NCI-H187 (cell line): ENCODE data around the gene BOC.

Experiments used
- DNase-seq, 2 experiments: peaks; one replicate each; lab custom pipeline; 2025; lab: John Stamatoyannopoulos, UW

Gene BOC

GRCh38 chr3:113269661-113270060 is 58.3 kb downstream of the BOC start:
- DNase-seq = no peak

GRCh38 chr3:113270068-113270467 is 58.7 kb downstream of the BOC start:
- DNase-seq = no peak

GRCh38 chr3:113270786-113271185 is 59.4 kb downstream of the BOC start:
- DNase-seq = no peak

- no peak for DNase-seq
Observed at GRCh38 chr3:113271189-113271588, 59.8 kb downstream of the BOC start.

- DNase-seq = no peak
Observed at GRCh38 chr3:113271594-113272384, 60.4 kb downstream of the BOC start.

- DNase-seq = no peak
Observed at GRCh38 chr3:113272385-113272779, 61.0 kb downstream of the BOC start.

GRCh38 chr3:113273011-113273410 is 61.7 kb downstream of the BOC start:
- DNase-seq = no peak

GRCh38 chr3:113273604-113274378 is 62.4 kb downstream of the BOC start:
- DNase-seq = no peak

- no peak for DNase-seq
Observed at GRCh38 chr3:113274425-113275257, 63.3 kb downstream of the BOC start.

- DNase-seq = no peak
Observed at GRCh38 chr3:113275258-113275556, 63.9 kb downstream of the BOC start.

GRCh38 chr3:113275583-113275928 is 64.2 kb downstream of the BOC start:
- DNase-seq = no peak

- DNase-seq = peak in 1 of 2 experiments; percentile 41
Observed at GRCh38 chr3:113275929-113276750, 64.8 kb downstream of the BOC start.

- no peak for DNase-seq
Observed at GRCh38 chr3:113276751-113277080, 65.4 kb downstream of the BOC start.

- no peak for DNase-seq
Observed at GRCh38 chr3:113277414-113277813, 66.1 kb downstream of the BOC start.

GRCh38 chr3:113277941-113278598 is 66.7 kb downstream of the BOC start:
- DNase-seq = no peak

GRCh38 chr3:113278599-113278955 is 67.2 kb downstream of the BOC start:
- no peak for DNase-seq

- DNase-seq = no peak
Observed at GRCh38 chr3:113279686-113280085, 68.3 kb downstream of the BOC start.

- DNase-seq = no peak
Observed at GRCh38 chr3:113283306-113283705, 71.9 kb downstream of the BOC start.

GRCh38 chr3:113284453-113285050 is 73.2 kb downstream of the BOC start:
- no peak for DNase-seq

- no peak for DNase-seq
Observed at GRCh38 chr3:113285226-113285625, 73.9 kb downstream of the BOC start.

- DNase-seq = no peak
Observed at GRCh38 chr3:113285741-113286140, 74.4 kb downstream of the BOC start.
